Sigmoid colon (tissue), 4 donors: ENCODE results near the gene ING3.

Experiments
- EP300 ChIP-seq, 4 donors: sonication (generic); formaldehyde crosslinking; IDR thresholded peaks; one replicate each; pipeline ENCODE4 v1.6.1; 2017; ENCODE audit warnings: antibody characterized with exemption in 4 of 4
- POLR2A ChIP-seq, 2 donors: fragments of 450-650 bp; IDR thresholded peaks; one replicate each; pipeline ENCODE4 v1.6.1; 2016; ENCODE audit warnings: antibody characterized with exemption in 2 of 2, mild to moderate bottlenecking in 2 of 2, moderate library complexity in 2 of 2
- POLR2AphosphoS5 ChIP-seq, 4 donors: sonication (generic); formaldehyde crosslinking; IDR thresholded peaks; one replicate each; pipeline ENCODE4 v1.6.1; 2017; ENCODE audit warnings: antibody characterized with exemption in 4 of 4
- TF ChIP-seq, protein P1 (sequence below), 4 experiments: fragments of 450-650 bp in 3 of 4; fragments of 200-600 bp in 1 of 4; IDR thresholded peaks; one replicate each; pipeline ENCODE4 v1.5.1; 2016 to 2019; ENCODE audit warnings: antibody characterized with exemption in 4 of 4, mild to moderate bottlenecking in 3 of 4, moderate library complexity in 2 of 4

- TF ChIP-seq EP300 (IDR thresholded peaks at IDR 0.05), result no peak
- TF ChIP-seq, protein P1, sequence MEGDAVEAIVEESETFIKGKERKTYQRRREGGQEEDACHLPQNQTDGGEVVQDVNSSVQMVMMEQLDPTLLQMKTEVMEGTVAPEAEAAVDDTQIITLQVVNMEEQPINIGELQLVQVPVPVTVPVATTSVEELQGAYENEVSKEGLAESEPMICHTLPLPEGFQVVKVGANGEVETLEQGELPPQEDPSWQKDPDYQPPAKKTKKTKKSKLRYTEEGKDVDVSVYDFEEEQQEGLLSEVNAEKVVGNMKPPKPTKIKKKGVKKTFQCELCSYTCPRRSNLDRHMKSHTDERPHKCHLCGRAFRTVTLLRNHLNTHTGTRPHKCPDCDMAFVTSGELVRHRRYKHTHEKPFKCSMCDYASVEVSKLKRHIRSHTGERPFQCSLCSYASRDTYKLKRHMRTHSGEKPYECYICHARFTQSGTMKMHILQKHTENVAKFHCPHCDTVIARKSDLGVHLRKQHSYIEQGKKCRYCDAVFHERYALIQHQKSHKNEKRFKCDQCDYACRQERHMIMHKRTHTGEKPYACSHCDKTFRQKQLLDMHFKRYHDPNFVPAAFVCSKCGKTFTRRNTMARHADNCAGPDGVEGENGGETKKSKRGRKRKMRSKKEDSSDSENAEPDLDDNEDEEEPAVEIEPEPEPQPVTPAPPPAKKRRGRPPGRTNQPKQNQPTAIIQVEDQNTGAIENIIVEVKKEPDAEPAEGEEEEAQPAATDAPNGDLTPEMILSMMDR (IDR thresholded peaks at IDR 0.05), result no peak
- TF ChIP-seq POLR2A (IDR thresholded peaks at IDR 0.05), result no peak
- TF ChIP-seq POLR2AphosphoS5 (IDR thresholded peaks at IDR 0.05), result no peak
Observed at GRCh38 chr7:120996988-120997345, 46.4 kb downstream of the ING3 start.
